HG02642 (cell line): ENCODE measurements around the gene ZNF396.

Experiments used
- ATAC-seq: cut with Tn5 transposase; IDR thresholded peaks from one replicate; pipeline ENCODE4 v1.9.1; 2021; ENCODE audit warnings: mild to moderate bottlenecking; ENCODE audit not compliant: unreplicated experiment, poor library complexity

ZNF396 gene

GRCh38 chr18:35343488-35343935 is 33.6 kb downstream of the ZNF396 start:
- no peak for ATAC-seq

GRCh38 chr18:35337286-35337685 is 39.9 kb downstream of the ZNF396 start:
- no peak for ATAC-seq

GRCh38 chr18:35335866-35336265 is 41.3 kb downstream of the ZNF396 start:
- ATAC-seq = no peak

GRCh38 chr18:35334821-35335220 is 42.3 kb downstream of the ZNF396 start:
- ATAC-seq = no peak

- ATAC-seq = no peak
Measured at GRCh38 chr18:35334212-35334611, 42.9 kb downstream of the ZNF396 start.

- no peak for ATAC-seq
Measured at GRCh38 chr18:35331367-35332087, 45.6 kb downstream of the ZNF396 start.

- no peak for ATAC-seq
Measured at GRCh38 chr18:35328868-35329267, 48.3 kb downstream of the ZNF396 start.

- ATAC-seq = no peak
Measured at GRCh38 chr18:35326695-35327387, 50.3 kb downstream of the ZNF396 start.

- no peak for ATAC-seq
Measured at GRCh38 chr18:35324926-35325655, 52.0 kb downstream of the ZNF396 start.

GRCh38 chr18:35322486-35323458 is 54.4 kb downstream of the ZNF396 start:
- ATAC-seq = no peak
